Measurements from ENCODE around the gene CNTNAP2. TPM values are rescaled to one million over a fixed set of nuclear protein-coding genes. Genes with fewer than 3 reads are reported as not detected.

Gene CNTNAP2
- total and polyA plus RNA-seq, 9 of the 15 experiments (the other 6 are each of a cell fraction or from before 2014, with no cell fraction given), result 0.04 to 0.62 (median 0.09) TPM; not detected in 4

DNA sequence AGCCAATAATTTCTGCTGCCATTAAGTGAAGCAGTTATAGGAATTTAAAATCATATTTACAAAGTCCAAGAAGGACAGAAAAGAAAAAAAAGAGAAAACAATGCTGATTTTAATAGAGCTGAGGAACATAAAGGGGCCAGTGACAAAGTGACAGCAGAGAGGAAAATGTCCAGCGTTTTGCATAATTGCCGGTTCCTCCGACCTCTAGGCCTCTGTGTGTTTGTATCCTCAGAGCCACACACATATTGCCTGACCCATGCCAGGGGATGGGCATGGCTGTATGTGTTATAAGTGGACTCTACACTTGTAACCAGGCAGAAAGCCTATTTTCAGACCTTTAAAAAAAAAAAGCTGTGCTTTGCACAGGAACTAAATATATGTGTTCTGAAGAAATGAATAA, 2107.1 kb downstream of the CNTNAP2 start:
- no peak for TF ChIP-seq PPARD (CRISPR knock-in tag; IDR thresholded peaks at IDR 0.05)
- TF ChIP-seq, protein P1, sequence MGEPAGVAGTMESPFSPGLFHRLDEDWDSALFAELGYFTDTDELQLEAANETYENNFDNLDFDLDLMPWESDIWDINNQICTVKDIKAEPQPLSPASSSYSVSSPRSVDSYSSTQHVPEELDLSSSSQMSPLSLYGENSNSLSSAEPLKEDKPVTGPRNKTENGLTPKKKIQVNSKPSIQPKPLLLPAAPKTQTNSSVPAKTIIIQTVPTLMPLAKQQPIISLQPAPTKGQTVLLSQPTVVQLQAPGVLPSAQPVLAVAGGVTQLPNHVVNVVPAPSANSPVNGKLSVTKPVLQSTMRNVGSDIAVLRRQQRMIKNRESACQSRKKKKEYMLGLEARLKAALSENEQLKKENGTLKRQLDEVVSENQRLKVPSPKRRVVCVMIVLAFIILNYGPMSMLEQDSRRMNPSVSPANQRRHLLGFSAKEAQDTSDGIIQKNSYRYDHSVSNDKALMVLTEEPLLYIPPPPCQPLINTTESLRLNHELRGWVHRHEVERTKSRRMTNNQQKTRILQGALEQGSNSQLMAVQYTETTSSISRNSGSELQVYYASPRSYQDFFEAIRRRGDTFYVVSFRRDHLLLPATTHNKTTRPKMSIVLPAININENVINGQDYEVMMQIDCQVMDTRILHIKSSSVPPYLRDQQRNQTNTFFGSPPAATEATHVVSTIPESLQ (CRISPR knock-in tag; IDR thresholded peaks at IDR 0.05), result no peak
- TF ChIP-seq, protein P2, sequence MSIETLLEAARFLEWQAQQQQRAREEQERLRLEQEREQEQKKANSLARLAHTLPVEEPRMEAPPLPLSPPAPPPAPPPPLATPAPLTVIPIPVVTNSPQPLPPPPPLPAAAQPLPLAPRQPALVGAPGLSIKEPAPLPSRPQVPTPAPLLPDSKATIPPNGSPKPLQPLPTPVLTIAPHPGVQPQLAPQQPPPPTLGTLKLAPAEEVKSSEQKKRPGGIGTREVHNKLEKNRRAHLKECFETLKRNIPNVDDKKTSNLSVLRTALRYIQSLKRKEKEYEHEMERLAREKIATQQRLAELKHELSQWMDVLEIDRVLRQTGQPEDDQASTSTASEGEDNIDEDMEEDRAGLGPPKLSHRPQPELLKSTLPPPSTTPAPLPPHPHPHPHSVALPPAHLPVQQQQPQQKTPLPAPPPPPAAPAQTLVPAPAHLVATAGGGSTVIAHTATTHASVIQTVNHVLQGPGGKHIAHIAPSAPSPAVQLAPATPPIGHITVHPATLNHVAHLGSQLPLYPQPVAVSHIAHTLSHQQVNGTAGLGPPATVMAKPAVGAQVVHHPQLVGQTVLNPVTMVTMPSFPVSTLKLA (conservative IDR thresholded peaks at IDR 0.05), result no peak
- no peak for TF ChIP-seq ZNF584 (CRISPR knock-in tag; IDR thresholded peaks at IDR 0.05; ENCODE audit: low read depth)
- 3% methylated on average over 3 of the region's 3 CpGs for WGBS (ENCODE audit: insufficient coverage, low coverage, missing lambda C conversion rate)
- Histone ChIP-seq H3K9me1 (ENCODE audit: control insufficient read depth, insufficient read depth, low read length) (no peaks in the 10 kb centered on the region), H3K27ac (ENCODE audit: extremely low read depth, low read depth, low read length) (no peak overlapping the region), H3K9me3 (replicated peaks; ENCODE audit: control insufficient read depth, insufficient read depth, low read depth, low read length) (no peaks in the 10 kb centered on the region), H3K4me3 (no peak overlapping the region), H3K9ac (ENCODE audit: insufficient read depth in 1 of 2, low read depth in 2 of 2, low read length in 2 of 2) (no peak overlapping the region), H3K27me3 (ENCODE audit: control insufficient read depth in 2 of 2, insufficient read depth in 2 of 2, low read length in 2 of 2) (no peaks in the 10 kb centered on the region; a peak in 1 of 5 replicates), H4K20me1 (replicated peaks; ENCODE audit: control insufficient read depth, insufficient read depth, low read length) (no peaks in the 10 kb centered on the region), H3K79me2 (ENCODE audit: control insufficient read depth, insufficient read depth, low read length) (no peaks in the 10 kb centered on the region), H3K4me1 (replicated peaks in 1 of 2; ENCODE audit: control insufficient read depth in 2 of 2, insufficient read depth in 2 of 2, low read length in 2 of 2) (no peaks in the 10 kb centered on the region), H3K4me2 (ENCODE audit: insufficient read depth, low read length) (no peak overlapping the region), H2AFZ (ENCODE audit: low read depth, low read length) (no peak overlapping the region), H3K36me3 (ENCODE audit: control insufficient read depth, insufficient read depth, low read length) (no peaks in the 10 kb centered on the region)
- DNase-seq (ENCODE audit: extremely low read depth in 1 of 4, low spot score in 3 of 4) (no peak), ATAC-seq (no peak), FAIRE-seq (no peak)
- BruUV-seq (replicated peaks), result no TSS peak
- intact Hi-C loops (cut with micrococcal nuclease), result no loop called here
- in situ Hi-C loops (cut with MboI), result no loop called here
- ChIA-PET CTCF (ENCODE audit: low intra/inter-chr PET ratio) (no interaction called here), POLR2A (no interaction called here)
